NCI-H524 treated with DMSO at 0.1 percent for 48 hours (cell line): Measurements from ENCODE around the gene TMEM254.
"Not testable (repeated sequence)": the region's sequence is repeated elsewhere in the genome, so short reads cannot be mapped to it uniquely, and the experiment has no call there.

Source experiments
- DNase-seq: peaks from one replicate; lab custom pipeline; 2025; lab: John Stamatoyannopoulos, UW

The TMEM254 gene

GRCh38 chr10:80133687-80134086 lies 55.2 kb downstream of the TMEM254 start:
- not testable (repeated sequence) for DNase-seq

- no peak for DNase-seq
These were observed 57.7 kb downstream of the TMEM254 start for GRCh38 chr10:80136134-80136571.

DNA sequence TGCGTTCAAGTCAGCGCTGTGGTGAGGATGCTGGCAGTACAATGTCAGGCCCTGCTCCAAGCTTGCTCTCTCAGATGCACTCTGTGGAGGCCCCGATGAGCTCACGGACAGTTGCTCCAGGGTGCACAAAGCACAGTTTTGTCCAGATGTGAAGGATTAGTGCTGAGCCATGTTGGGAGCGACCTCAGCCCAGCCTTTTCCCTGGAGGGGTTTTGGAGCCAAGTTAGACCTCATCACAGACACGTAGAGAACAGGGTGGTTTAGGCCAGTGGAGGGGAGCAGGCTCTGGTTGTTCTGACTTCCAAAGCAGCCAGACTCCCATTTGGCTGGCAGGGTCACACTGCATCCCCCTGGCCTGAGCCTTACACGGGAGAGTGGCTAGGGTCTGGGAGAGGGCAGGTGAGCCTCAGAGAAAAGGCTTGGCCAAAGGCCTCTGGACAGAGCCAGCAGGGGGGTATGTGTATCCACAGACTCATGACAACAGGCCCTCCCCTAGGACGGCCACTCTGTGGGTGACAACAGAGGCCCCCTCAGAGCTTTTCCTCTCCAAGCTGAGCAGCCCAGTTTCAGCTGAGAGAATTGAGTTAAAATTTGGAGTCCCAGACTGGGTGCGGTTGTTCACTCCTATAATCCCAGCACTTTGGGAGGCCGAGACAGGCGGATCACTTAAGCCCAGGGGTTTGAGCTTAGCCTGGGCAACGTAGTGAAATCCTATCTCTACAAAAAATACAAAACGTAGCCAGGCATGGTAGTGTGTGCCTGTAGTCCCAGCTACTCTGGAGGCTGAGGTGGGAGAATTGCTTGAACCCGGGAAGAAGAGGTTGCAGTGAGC lies 58.8 kb downstream of the TMEM254 start:
- DNase-seq: no peak

- DNase-seq: no peak
These were observed 59.5 kb downstream of the TMEM254 start for GRCh38 chr10:80137920-80138319.

GRCh38 chr10:80139265-80139664 lies 60.8 kb downstream of the TMEM254 start:
- DNase-seq: no peak

- DNase-seq: no peak
These were observed 61.8 kb downstream of the TMEM254 start for GRCh38 chr10:80140251-80140650.

GRCh38 chr10:80141696-80142460 lies 63.4 kb downstream of the TMEM254 start:
- DNase-seq: no peak
